Prostate gland (tissue), 2 donors: Measurements from ENCODE around the gene ZNF575.

ENCODE experiments used
- POLR2A ChIP-seq: fragments of 450-650 bp; IDR thresholded peaks from one replicate; pipeline ENCODE4 v1.6.1; 2016; ENCODE audit warnings: antibody characterized with exemption, mild to moderate bottlenecking
- TF ChIP-seq, protein P1 (sequence below), 4 experiments: fragments of 200-600 bp in 2 of 4; fragments of 450-650 bp in 2 of 4; sonication (generic) in 2 of 4; IDR thresholded peaks; 1 replicate in 3 of 4; 2 replicates in 1 of 4; pipeline ENCODE4 v1.5.1; 2016 to 2019; ENCODE audit warnings: antibody characterized with exemption in 4 of 4, mild to moderate bottlenecking in 2 of 4, moderate library complexity in 2 of 4

DNA sequence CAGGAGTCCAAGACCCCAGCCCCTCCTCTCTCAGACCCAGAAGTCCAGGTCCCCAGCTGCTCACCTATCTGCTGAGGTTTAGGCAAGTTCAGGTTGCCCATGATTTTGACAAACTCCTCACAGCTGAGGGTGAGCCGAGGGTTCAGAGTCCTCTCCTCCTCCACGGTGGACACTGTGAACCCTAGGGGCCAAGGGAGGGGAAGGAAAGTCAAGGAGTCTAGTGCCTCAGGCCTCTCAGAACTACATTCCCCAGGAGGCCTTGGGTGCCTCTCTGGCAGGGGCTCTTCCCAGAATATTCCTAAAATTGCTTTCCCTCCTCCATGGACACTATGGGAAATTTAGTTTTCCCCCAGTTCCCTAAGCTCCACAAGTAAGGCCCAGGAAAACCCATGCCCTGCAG is 25.1 kb upstream of the ZNF575 start:
- no peak for TF ChIP-seq POLR2A
- TF ChIP-seq, protein P1, sequence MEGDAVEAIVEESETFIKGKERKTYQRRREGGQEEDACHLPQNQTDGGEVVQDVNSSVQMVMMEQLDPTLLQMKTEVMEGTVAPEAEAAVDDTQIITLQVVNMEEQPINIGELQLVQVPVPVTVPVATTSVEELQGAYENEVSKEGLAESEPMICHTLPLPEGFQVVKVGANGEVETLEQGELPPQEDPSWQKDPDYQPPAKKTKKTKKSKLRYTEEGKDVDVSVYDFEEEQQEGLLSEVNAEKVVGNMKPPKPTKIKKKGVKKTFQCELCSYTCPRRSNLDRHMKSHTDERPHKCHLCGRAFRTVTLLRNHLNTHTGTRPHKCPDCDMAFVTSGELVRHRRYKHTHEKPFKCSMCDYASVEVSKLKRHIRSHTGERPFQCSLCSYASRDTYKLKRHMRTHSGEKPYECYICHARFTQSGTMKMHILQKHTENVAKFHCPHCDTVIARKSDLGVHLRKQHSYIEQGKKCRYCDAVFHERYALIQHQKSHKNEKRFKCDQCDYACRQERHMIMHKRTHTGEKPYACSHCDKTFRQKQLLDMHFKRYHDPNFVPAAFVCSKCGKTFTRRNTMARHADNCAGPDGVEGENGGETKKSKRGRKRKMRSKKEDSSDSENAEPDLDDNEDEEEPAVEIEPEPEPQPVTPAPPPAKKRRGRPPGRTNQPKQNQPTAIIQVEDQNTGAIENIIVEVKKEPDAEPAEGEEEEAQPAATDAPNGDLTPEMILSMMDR (IDR thresholded peaks at IDR 0.05) = no peak
